Liver (tissue), 9 donors: ENCODE results near the gene GPATCH8. TPM values are rescaled to one million over a fixed set of nuclear protein-coding genes. Genes with fewer than 3 reads are reported as not detected.

Source experiments
- DNase-seq: peaks from one replicate; pipeline ENCODE4 v3.0.0-alpha.2; 2017; ENCODE audit warnings: low spot score
- H3K27ac ChIP-seq, 2 donors: one replicate each; pipeline ENCODE4 v1.7.0; 2013; ENCODE audit warnings: inconsistent platforms in 2 of 2, low read length in 2 of 2, control low read depth in 1 of 2, low read depth in 1 of 2, mild to moderate bottlenecking in 1 of 2
- H3K27me3 ChIP-seq, 4 donors: one replicate each; pipeline versions ENCODE4 v1.6.1 to v1.7.0; 2013; ENCODE audit warnings: low read length in 3 of 4, inconsistent platforms in 1 of 4, mild to moderate bottlenecking in 1 of 4, moderate library complexity in 1 of 4; ENCODE audit not compliant: control insufficient read depth in 4 of 4, insufficient read depth in 4 of 4
- H3K36me3 ChIP-seq, 4 donors: one replicate each; pipeline versions ENCODE4 v1.6.1 to v1.7.0; 2013; ENCODE audit warnings: low read length in 3 of 4, mild to moderate bottlenecking in 3 of 4, low read depth in 1 of 4, moderate library complexity in 1 of 4; ENCODE audit not compliant: control insufficient read depth in 4 of 4, insufficient read depth in 3 of 4
- H3K4me1 ChIP-seq, 4 donors: one replicate each; pipeline versions ENCODE4 v1.6.1 to v1.7.0; 2013; ENCODE audit warnings: low read length in 3 of 4, mild to moderate bottlenecking in 3 of 4, moderate library complexity in 1 of 4; ENCODE audit not compliant: control insufficient read depth in 4 of 4, insufficient read depth in 4 of 4
- H3K4me3 ChIP-seq, 3 donors: one replicate each; pipeline versions ENCODE4 v1.6.1 to v1.7.0; 2013; ENCODE audit warnings: low read length in 3 of 3, control low read depth in 1 of 3, low read depth in 1 of 3, mild to moderate bottlenecking in 1 of 3
- H3K9ac ChIP-seq, 2 donors: one replicate each; pipeline ENCODE4 v1.7.0; 2013; ENCODE audit warnings: low read length in 2 of 2, mild to moderate bottlenecking in 2 of 2, moderate library complexity in 2 of 2, control low read depth in 1 of 2, low read depth in 1 of 2
- H3K9me3 ChIP-seq, 4 donors: one replicate each; pipeline versions ENCODE4 v1.6.1 to v1.7.0; 2013; ENCODE audit warnings: low read length in 3 of 4; ENCODE audit not compliant: control insufficient read depth in 4 of 4
- FOXA2 ChIP-seq: IDR thresholded peaks from 2 replicates; pipeline ENCODE4 v1.6.1; 2016; ENCODE audit warnings: antibody characterized with exemption
- GABPA ChIP-seq, 2 donors: IDR thresholded peaks in 1 of 2; conservative IDR thresholded peaks in 1 of 2; 2 replicates each; pipeline ENCODE4 v1.6.1; 2016; ENCODE audit warnings: antibody characterized with exemption in 2 of 2, mild to moderate bottlenecking in 1 of 2, moderate library complexity in 1 of 2
- HNF4A ChIP-seq, 2 donors: conservative IDR thresholded peaks; 2 replicates each; pipeline ENCODE4 v1.6.1; 2016; ENCODE audit warnings: antibody characterized with exemption in 2 of 2, mild to moderate bottlenecking in 2 of 2
- HNF4G ChIP-seq: IDR thresholded peaks from 2 replicates; pipeline ENCODE4 v1.6.1; 2016; ENCODE audit warnings: antibody characterized with exemption
- JUND ChIP-seq, 2 donors: IDR thresholded peaks; 2 replicates each; pipeline ENCODE4 v1.6.1; 2016; ENCODE audit warnings: antibody characterized with exemption in 2 of 2
- MAX ChIP-seq: IDR thresholded peaks from 2 replicates; pipeline ENCODE4 v1.6.1; 2016; ENCODE audit warnings: antibody characterized with exemption
- RXRA ChIP-seq, 2 donors: IDR thresholded peaks; 2 replicates each; pipeline ENCODE4 v1.6.1; 2017 to 2018; ENCODE audit warnings: antibody characterized with exemption in 2 of 2, mild to moderate bottlenecking in 1 of 2
- SP1 ChIP-seq: IDR thresholded peaks from 2 replicates; pipeline ENCODE4 v1.6.1; 2018; ENCODE audit warnings: antibody characterized with exemption, mild to moderate bottlenecking
- TAF1 ChIP-seq: conservative IDR thresholded peaks from 2 replicates; pipeline ENCODE4 v1.6.1; 2016; ENCODE audit warnings: antibody characterized with exemption, mild to moderate bottlenecking
- ZBTB33 ChIP-seq: IDR thresholded peaks from 2 replicates; pipeline ENCODE4 v1.6.1; 2016; ENCODE audit warnings: antibody characterized with exemption
- WGBS: extraction: QIAGEN DNeasy Blood & Tissue Kit; methylation state at CpG from one replicate; pipeline ENCODE4 v1.1.7; 2013; 5-methylcytosine and 5-hydroxymethylcytosine counted together
- polyA plus RNA-seq, 2 donors: library from polyadenylated mRNA; stranded (reverse) in 1 of 2; unstranded in 1 of 2; fragments of 200-250 nt in 1 of 2; fragments of >200 nt in 1 of 2; fragmentation: Nextera tagmentation in 1 of 2; extraction: Ambion mirVana in 1 of 2; gene quantifications; one replicate each; pipeline versions ENCODE4 v1.2.1 to v1.2.3, GENCODE V29; 2013 to 2015
- total RNA-seq, 2 donors: library from RNA; depleted of rRNA; stranded (reverse); fragments of >200 nt; gene quantifications; one replicate each; pipeline ENCODE4 v1.2.3, GENCODE V29; 2014
- TF ChIP-seq, protein P1 (sequence below): IDR thresholded peaks from 2 replicates; pipeline ENCODE4 v1.6.1; 2016; ENCODE audit warnings: antibody characterized with exemption, mild to moderate bottlenecking
- TF ChIP-seq, protein P2 (sequence below): IDR thresholded peaks from 2 replicates; pipeline ENCODE4 v1.6.1; 2016; ENCODE audit warnings: antibody characterized with exemption
- TF ChIP-seq, protein P3 (sequence below): fragments of 150-350 bp; IDR thresholded peaks from 2 replicates; pipeline ENCODE4 v1.5.1; 2017; ENCODE audit warnings: improper control_type of control experiment, low read depth, low read length; ENCODE audit not compliant: missing input control
- donor health status: healthy.
- donor health status: healthy.
- donor health status: healthy.
- donor health status: healthy.
- donor health status: healthy.

Gene GPATCH8
- total and polyA plus RNA-seq, 4 donors, result 4.2 to 21.8 (median 9.9) TPM

DNA sequence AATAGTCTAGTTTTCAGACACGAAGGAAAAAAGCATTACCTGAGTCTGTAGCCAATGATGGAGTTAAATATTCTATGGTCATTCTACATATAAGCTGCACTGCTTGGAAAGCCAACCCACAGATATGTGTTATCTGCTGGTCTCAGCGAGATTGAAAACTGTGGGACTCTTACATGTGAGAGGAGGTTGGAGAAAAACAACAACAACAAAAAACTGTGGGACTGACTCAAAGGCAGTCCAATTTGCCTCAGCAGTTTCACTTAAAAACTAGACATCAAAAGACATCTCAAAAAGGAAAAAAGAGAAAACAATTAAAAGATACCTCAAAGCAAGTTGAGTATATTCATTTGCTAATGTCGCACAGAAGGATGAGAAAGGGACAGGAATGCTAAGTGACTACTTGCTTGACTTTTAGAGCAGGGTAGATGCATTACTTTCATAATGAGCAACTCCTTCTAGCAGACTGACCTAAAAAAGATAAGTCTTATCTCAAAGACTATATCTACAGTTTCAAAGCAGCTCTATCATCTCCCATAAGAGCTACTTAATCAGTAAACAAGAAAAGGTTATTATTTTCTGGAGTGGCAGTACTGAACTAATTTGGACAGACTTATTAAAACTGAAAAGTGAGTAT is 78.3 kb downstream of the GPATCH8 start:
- Histone ChIP-seq H3K36me3 (peaks cover 2 to 21% (median 13%) of the 10 kb centered on the region in 4 donors), H3K9ac (no peak overlapping the region), H3K27me3 (no peaks in the 10 kb centered on the region), H3K4me1 (no peaks in the 10 kb centered on the region), H3K27ac (no peak overlapping the region), H3K9me3 (no peaks in the 10 kb centered on the region), H3K4me3 (no peak overlapping the region)
- WGBS, result 94% methylated on average over 3 of the region's 3 CpGs
- no peak for TF ChIP-seq FOXA2
- no peak for TF ChIP-seq GABPA (IDR thresholded peaks at IDR 0.05 in 1 of 2, conservative IDR thresholded peaks at IDR 0.05 in 1 of 2)
- no peak for TF ChIP-seq TAF1
- TF ChIP-seq, protein P1, sequence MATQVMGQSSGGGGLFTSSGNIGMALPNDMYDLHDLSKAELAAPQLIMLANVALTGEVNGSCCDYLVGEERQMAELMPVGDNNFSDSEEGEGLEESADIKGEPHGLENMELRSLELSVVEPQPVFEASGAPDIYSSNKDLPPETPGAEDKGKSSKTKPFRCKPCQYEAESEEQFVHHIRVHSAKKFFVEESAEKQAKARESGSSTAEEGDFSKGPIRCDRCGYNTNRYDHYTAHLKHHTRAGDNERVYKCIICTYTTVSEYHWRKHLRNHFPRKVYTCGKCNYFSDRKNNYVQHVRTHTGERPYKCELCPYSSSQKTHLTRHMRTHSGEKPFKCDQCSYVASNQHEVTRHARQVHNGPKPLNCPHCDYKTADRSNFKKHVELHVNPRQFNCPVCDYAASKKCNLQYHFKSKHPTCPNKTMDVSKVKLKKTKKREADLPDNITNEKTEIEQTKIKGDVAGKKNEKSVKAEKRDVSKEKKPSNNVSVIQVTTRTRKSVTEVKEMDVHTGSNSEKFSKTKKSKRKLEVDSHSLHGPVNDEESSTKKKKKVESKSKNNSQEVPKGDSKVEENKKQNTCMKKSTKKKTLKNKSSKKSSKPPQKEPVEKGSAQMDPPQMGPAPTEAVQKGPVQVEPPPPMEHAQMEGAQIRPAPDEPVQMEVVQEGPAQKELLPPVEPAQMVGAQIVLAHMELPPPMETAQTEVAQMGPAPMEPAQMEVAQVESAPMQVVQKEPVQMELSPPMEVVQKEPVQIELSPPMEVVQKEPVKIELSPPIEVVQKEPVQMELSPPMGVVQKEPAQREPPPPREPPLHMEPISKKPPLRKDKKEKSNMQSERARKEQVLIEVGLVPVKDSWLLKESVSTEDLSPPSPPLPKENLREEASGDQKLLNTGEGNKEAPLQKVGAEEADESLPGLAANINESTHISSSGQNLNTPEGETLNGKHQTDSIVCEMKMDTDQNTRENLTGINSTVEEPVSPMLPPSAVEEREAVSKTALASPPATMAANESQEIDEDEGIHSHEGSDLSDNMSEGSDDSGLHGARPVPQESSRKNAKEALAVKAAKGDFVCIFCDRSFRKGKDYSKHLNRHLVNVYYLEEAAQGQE, result no peak
- DNase-seq, result no peak

DNA sequence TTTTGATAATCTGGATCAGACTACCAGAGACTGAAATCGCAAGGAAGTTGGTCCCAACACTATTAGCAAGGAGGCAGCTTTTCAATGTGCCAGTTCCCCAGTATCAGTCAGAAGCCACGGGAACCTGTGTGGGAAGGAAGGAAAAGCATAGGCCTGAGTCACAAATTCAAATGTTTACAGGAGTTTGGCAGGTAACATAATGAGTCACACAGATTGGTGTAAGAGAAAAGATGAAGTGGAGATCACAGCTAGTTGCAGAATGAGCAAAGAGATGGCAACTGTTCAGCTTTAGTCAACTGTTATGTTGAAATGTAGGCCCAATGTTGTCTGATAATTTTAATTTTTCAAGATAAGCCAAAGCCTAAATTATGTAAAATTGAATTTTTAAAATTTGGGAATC is 85.7 kb downstream of the GPATCH8 start:
- H3K27me3 ChIP-seq, result no peaks in the 10 kb centered on the region
- H3K9ac ChIP-seq, result no peak overlapping the region
- TF ChIP-seq JUND (IDR thresholded peaks at IDR 0.05) (peak in 1 of 2 donors; percentile 17), GABPA (IDR thresholded peaks at IDR 0.05 in 1 of 2, conservative IDR thresholded peaks at IDR 0.05 in 1 of 2) (no peak)
- H3K36me3 ChIP-seq, result peaks cover 2 to 31% (median 7%) of the 10 kb centered on the region in 4 donors
- no peaks in the 10 kb centered on the region for H3K9me3 ChIP-seq
- no peak for DNase-seq
- no peak overlapping the region for H3K4me3 ChIP-seq
- H3K27ac ChIP-seq, result no peak overlapping the region
- H3K4me1 ChIP-seq, result no peaks in the 10 kb centered on the region
- WGBS, result 84% methylated on average over 2 of the region's 2 CpGs

DNA sequence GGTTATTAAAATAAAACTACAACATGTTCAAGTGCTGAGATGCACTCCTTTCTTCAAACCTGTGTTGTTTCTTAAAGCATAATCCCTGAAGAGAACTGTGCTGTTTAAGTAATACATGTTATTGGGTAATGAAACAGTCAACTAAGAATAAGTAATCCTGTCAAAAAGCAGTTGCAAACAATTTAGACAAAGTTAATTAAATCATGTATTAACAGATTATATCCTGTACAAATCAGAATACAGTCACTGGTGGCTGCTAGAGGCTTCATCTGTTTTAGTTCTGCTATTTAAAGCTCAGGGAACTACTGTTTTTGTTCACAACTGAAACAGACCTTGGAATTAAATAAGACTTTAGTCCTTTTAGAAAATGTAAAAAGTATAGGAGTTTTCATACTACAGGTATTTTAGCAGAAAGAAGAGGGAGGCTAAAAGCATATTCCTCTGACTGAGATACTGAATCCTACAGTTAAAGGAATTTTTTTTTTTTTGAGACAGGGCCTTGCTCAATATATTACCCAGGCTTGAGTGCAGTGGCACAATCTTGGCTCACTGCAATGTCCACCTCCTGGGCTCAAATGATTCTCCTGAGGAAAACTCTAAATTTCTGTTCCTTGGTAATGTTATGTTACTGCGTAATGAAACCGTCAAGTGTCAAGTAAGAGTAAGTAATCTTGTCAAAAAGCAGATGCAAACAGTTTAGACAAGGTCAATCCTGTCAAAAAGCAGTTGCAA is 86.5 kb downstream of the GPATCH8 start:
- TF ChIP-seq RXRA (IDR thresholded peaks at IDR 0.05) (no peak), HNF4A (conservative IDR thresholded peaks at IDR 0.05) (no peak), HNF4G (no peak), FOXA2 (no peak), MAX (no peak), SP1 (no peak), TAF1 (no peak), ZBTB33 (no peak)
- TF ChIP-seq, protein P2, sequence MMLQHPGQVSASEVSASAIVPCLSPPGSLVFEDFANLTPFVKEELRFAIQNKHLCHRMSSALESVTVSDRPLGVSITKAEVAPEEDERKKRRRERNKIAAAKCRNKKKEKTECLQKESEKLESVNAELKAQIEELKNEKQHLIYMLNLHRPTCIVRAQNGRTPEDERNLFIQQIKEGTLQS, result no peak
- TF ChIP-seq, protein P3, sequence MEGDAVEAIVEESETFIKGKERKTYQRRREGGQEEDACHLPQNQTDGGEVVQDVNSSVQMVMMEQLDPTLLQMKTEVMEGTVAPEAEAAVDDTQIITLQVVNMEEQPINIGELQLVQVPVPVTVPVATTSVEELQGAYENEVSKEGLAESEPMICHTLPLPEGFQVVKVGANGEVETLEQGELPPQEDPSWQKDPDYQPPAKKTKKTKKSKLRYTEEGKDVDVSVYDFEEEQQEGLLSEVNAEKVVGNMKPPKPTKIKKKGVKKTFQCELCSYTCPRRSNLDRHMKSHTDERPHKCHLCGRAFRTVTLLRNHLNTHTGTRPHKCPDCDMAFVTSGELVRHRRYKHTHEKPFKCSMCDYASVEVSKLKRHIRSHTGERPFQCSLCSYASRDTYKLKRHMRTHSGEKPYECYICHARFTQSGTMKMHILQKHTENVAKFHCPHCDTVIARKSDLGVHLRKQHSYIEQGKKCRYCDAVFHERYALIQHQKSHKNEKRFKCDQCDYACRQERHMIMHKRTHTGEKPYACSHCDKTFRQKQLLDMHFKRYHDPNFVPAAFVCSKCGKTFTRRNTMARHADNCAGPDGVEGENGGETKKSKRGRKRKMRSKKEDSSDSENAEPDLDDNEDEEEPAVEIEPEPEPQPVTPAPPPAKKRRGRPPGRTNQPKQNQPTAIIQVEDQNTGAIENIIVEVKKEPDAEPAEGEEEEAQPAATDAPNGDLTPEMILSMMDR, result no peak
- no peak overlapping the region for H3K4me3 ChIP-seq
- DNase-seq, result no peak
- no peaks in the 10 kb centered on the region for H3K27me3 ChIP-seq
- WGBS, result 95% methylated on average over 2 of the region's 2 CpGs
- H3K4me1 ChIP-seq, result no peaks in the 10 kb centered on the region
- peaks cover 2 to 29% (median 7%) of the 10 kb centered on the region in 4 donors for H3K36me3 ChIP-seq
- no peak overlapping the region for H3K27ac ChIP-seq
- no peaks in the 10 kb centered on the region for H3K9me3 ChIP-seq
- H3K9ac ChIP-seq, result no peak overlapping the region
